ENCODE measurements around the gene FCHSD2. TPM values are rescaled to one million over a fixed set of nuclear protein-coding genes. Genes with fewer than 3 reads are reported as not detected.
"Not testable (repeated sequence)": the region's sequence is repeated elsewhere in the genome, so short reads cannot be mapped to it uniquely, and the experiment has no call there.

FCHSD2 gene
- total RNA-seq, 2 donors from 2014 or later, result 36.0 to 48.0 TPM

- intact Hi-C loops (cut with DNase I), result no loop called here
- ATAC-seq (peak; percentile 69 to 91), DNase-seq (no peak)
Observed at GRCh38 chr11:73095613-73096012, 46.5 kb downstream of the FCHSD2 start.

GRCh38 chr11:73091521-73092305 is 50.4 kb downstream of the FCHSD2 start:
- intact Hi-C loops (cut with DNase I), result no loop called here
- ATAC-seq, result no peak
- DNase-seq, result no peak

GRCh38 chr11:73087730-73088129 is 54.4 kb downstream of the FCHSD2 start:
- intact Hi-C loops (cut with DNase I), result no loop called here
- no peak for DNase-seq
- ATAC-seq, result peak in 1 of 2 donors; percentile 63

- peak; percentile 47 to 79 for ATAC-seq
- intact Hi-C loops (cut with DNase I), result no loop called here
- DNase-seq, result no peak
Observed at GRCh38 chr11:73085189-73085875, 56.8 kb downstream of the FCHSD2 start.

- intact Hi-C loops (cut with DNase I), result no loop called here
- DNase-seq, result no peak
- ATAC-seq, result no peak
Observed at GRCh38 chr11:73078631-73079030, 63.5 kb downstream of the FCHSD2 start.

- intact Hi-C loops (cut with DNase I), result no loop called here
- no peak for DNase-seq
- ATAC-seq, result no peak
Observed at GRCh38 chr11:73077454-73077853, 64.7 kb downstream of the FCHSD2 start.

- ATAC-seq (no peak), DNase-seq (no peak)
- intact Hi-C loops (cut with DNase I), result no loop called here
Observed at GRCh38 chr11:73074319-73074718, 67.8 kb downstream of the FCHSD2 start.

- DNase-seq, result no peak
- intact Hi-C loops (cut with DNase I), result no loop called here
- peak; percentile 57 to 92 for ATAC-seq
Observed at GRCh38 chr11:73072935-73073481, 69.1 kb downstream of the FCHSD2 start.

GRCh38 chr11:73070653-73071052 is 71.5 kb downstream of the FCHSD2 start:
- intact Hi-C loops (cut with DNase I), result no loop called here
- ATAC-seq, result no peak
- no peak for DNase-seq

- ATAC-seq; DNase-seq; intact Hi-C loops (cut with DNase I): not testable (repeated sequence)
Observed at GRCh38 chr11:73061857-73062424, 80.2 kb downstream of the FCHSD2 start.

- ATAC-seq; intact Hi-C loops (cut with DNase I); DNase-seq: not testable (repeated sequence)
Observed at GRCh38 chr11:73061434-73061833, 80.7 kb downstream of the FCHSD2 start.

- DNase-seq (no peak), ATAC-seq (no peak)
- intact Hi-C loops (cut with DNase I), result no loop called here
Observed at GRCh38 chr11:73059915-73060314, 82.2 kb downstream of the FCHSD2 start.

- DNase-seq, result no peak
- intact Hi-C loops (cut with DNase I), result no loop called here
- no peak for ATAC-seq
Observed at GRCh38 chr11:73058989-73059674, 83.0 kb downstream of the FCHSD2 start.

GRCh38 chr11:73055655-73056354 is 86.3 kb downstream of the FCHSD2 start:
- intact Hi-C loops (cut with DNase I), result no loop called here
- ATAC-seq (no peak), DNase-seq (no peak)

- no peak for ATAC-seq
- intact Hi-C loops (cut with DNase I), result no loop called here
- DNase-seq, result no peak
Observed at GRCh38 chr11:73055002-73055401, 87.1 kb downstream of the FCHSD2 start.

GRCh38 chr11:73053964-73054363 is 88.2 kb downstream of the FCHSD2 start:
- ATAC-seq (no peak), DNase-seq (no peak)
- intact Hi-C loops (cut with DNase I), result no loop called here

- ATAC-seq (no peak), DNase-seq (no peak)
- intact Hi-C loops (cut with DNase I), result no loop called here
Observed at GRCh38 chr11:73048446-73048845, 93.7 kb downstream of the FCHSD2 start.

- ATAC-seq (peak in 1 of 2 donors; percentile 44), DNase-seq (no peak)
- intact Hi-C loops (cut with DNase I), result no loop called here
Observed at GRCh38 chr11:73047773-73048371, 94.2 kb downstream of the FCHSD2 start.
